Measurements from ENCODE around the gene PIP5K1A. TPM values are rescaled to one million over a fixed set of nuclear protein-coding genes. Genes with fewer than 3 reads are reported as not detected.
A peak's percentile ranks its signal among the peaks of the same experiment; 100 is the strongest.

Gene PIP5K1A
- total and polyA plus RNA-seq, 2 of the 8 experiments (the other 6 are each of a cell fraction or from before 2014, with no cell fraction given) = 87.5 to 105 TPM

DNA sequence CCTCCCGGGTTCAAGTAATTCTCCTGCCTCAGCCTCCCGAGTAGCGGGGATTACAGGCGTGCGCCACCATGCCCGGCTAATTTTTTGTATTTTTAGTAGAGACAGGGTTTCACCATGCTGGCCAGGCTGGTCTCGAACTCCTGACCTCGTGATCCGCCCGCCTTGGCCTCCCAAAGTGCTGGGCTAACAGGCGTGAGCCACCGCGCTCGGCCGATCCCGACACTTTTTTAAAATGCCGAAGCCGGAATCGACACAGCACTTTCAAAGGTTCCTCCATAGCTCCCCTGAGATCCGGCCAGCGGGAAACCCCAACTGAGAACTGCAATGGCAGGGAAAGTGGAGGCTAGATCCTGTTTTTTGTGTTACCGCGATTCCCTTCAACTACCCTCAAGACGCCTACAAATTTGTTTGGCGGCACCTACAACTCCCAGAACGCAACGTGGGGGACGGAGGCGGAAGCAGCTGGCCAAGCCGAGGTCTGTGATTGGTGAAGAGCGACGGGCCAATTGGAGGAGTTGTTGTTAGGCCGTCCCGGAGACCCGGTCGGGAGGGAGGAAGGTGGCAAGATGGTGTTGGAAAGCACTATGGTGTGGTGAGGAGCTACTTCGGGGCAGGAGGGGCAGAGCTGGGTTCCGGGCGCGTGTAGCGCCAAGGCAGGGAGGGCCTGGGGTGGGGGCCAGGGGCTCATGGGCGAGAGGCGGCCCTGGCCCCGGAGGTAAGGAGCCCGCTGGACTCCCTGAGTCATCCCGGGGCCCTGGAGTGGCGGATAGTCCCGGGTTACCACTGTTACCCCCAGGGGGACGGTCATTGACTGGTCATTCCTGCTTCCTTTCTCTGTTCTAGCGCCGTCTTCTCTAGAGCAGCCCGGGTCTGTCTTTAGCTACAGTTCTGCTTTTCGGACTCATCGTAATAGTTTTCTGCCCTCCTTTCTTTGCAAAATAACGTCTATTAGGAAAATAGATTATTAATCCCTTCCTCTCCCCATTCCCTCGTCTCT is 56.2 kb downstream of the PIP5K1A start, which contains the start of gene PSMD4 (continued):
- TF ChIP-seq RNF2 (IDR thresholded peaks at IDR 0.05; ENCODE audit: borderline replicate concordance, low read depth, low read length, missing control alignments, poor library complexity, severe bottlenecking) = no peak
- no peak for TF ChIP-seq CBX5 (IDR thresholded peaks at IDR 0.05; ENCODE audit: low read depth, low read length)
- peak; percentile 67 for TF ChIP-seq YY1 (IDR thresholded peaks at IDR 0.05; ENCODE audit: low read depth, low read length)
- TF ChIP-seq CEBPB (IDR thresholded peaks at IDR 0.05; ENCODE audit: low read depth, low read length) = no peak
- TF ChIP-seq NANOG (IDR thresholded peaks at IDR 0.05; ENCODE audit: insufficient read depth, low read depth, low read length, poor library complexity, severe bottlenecking) = no peak
- TF ChIP-seq ATF3 (IDR thresholded peaks at IDR 0.05; ENCODE audit: insufficient read depth, low read depth, low read length) = no peak
- no peak for TF ChIP-seq EP300 (IDR thresholded peaks at IDR 0.05; ENCODE audit: borderline replicate concordance in 1 of 2, low read depth in 2 of 2, low read length in 2 of 2)
- TF ChIP-seq SIN3A (conservative IDR thresholded peaks at IDR 0.05 in 1 of 2, IDR thresholded peaks at IDR 0.05 in 1 of 2; ENCODE audit: low read depth in 1 of 2, low read length in 2 of 2) = peak; percentile 36 to 60; a peak in 1 of 4 replicates
- TF ChIP-seq SP2 (IDR thresholded peaks at IDR 0.05; ENCODE audit: low read length) = no peak
- TF ChIP-seq MAFK (IDR thresholded peaks at IDR 0.05; ENCODE audit: low read depth, low read length) = no peak
- no peak for TF ChIP-seq BACH1 (IDR thresholded peaks at IDR 0.05; ENCODE audit: low read length)
- no peak for TF ChIP-seq GTF2F1 (IDR thresholded peaks at IDR 0.05; ENCODE audit: borderline replicate concordance, low read depth, low read length)
- no peak for TF ChIP-seq CTBP2 (IDR thresholded peaks at IDR 0.05; ENCODE audit: borderline replicate concordance, insufficient read depth, insufficient read length, low read length)
- TF ChIP-seq MAX (IDR thresholded peaks at IDR 0.05) = peak; percentile 54; the same call in 1 of the 2 replicates
- TF ChIP-seq KDM5A (IDR thresholded peaks at IDR 0.05; ENCODE audit: low read length) = peak; percentile 86
- TF ChIP-seq CBX8 (IDR thresholded peaks at IDR 0.05; ENCODE audit: borderline replicate concordance, low read depth, low read length) = no peak

All from H1 (cell line).